ENCODE measurements around the gene KRT6C.

- TF ChIP-seq CTCF (IDR thresholded peaks at IDR 0.05) (no peak), POLR2A (IDR thresholded peaks at IDR 0.05) (no peak)
These were observed 42.6 kb upstream of the KRT6C start for GRCh38 chr12:52515927-52516831.

All from lower leg skin (tissue), 3 donors.